Cardiac muscle cell (in vitro differentiated cells and primary cell): Measurements from ENCODE around the gene KRAS. TPM values are rescaled to one million over a fixed set of nuclear protein-coding genes. Genes with fewer than 3 reads are reported as not detected.
A peak's percentile ranks its signal among the peaks of the same experiment; 100 is the strongest.

Experiments used
- DNase-seq, 2 donors: peaks; one replicate each; pipeline versions ENCODE4 v3.0.0 to v3.0.0-alpha.2; 2010 to 2017; ENCODE audit warnings: low read depth in 1 of 2, low spot score in 1 of 2
- H3K27ac ChIP-seq: fragments of 200-600 bp; sonication (generic); 2 replicates; pipeline ENCODE4 v1.5.1; 2016
- H3K27me3 ChIP-seq: fragments of 200-600 bp; sonication (generic); 2 replicates; pipeline ENCODE4 v1.6.0; 2016; ENCODE audit warnings: control low read depth
- H3K36me3 ChIP-seq: fragments of 200-600 bp; sonication (generic); 2 replicates; pipeline ENCODE4 v1.5.1; 2016; ENCODE audit warnings: control low read depth
- H3K4me1 ChIP-seq: fragments of 200-600 bp; sonication (generic); 2 replicates; pipeline ENCODE4 v1.8.1; 2017; ENCODE audit warnings: low read depth, mild to moderate bottlenecking, mixed run types
- H3K4me3 ChIP-seq: fragments of 200-600 bp; sonication (generic); 2 replicates; pipeline ENCODE4 v1.5.1; 2016; ENCODE audit warnings: mild to moderate bottlenecking
- H3K9me3 ChIP-seq: fragments of 200-600 bp; sonication (generic); 2 replicates; pipeline ENCODE4 v1.5.1; 2017; ENCODE audit warnings: low read depth, mild to moderate bottlenecking, control low read depth
- polyA plus RNA-seq: library from polyadenylated mRNA; unstranded; fragments of >200 nt; fragmentation: Nextera tagmentation; extraction: Ambion mirVana; gene quantifications from 2 replicates; pipeline ENCODE4 v1.2.1, GENCODE V29; 2016
- total RNA-seq: library from RNA; depleted of rRNA; stranded (reverse); fragments of >200 nt; gene quantifications from 2 replicates; pipeline ENCODE4 v1.2.3, GENCODE V29; 2016
- TF ChIP-seq, protein P1 (sequence below): IDR thresholded peaks from 2 replicates; pipeline ENCODE4 v1.5.1; 2012; ENCODE audit warnings: low read depth, mild to moderate bottlenecking, low read length

Gene KRAS
- total and polyA plus RNA-seq, 2 experiments from 2014 or later, result 13.9 to 30.4 TPM

DNA sequence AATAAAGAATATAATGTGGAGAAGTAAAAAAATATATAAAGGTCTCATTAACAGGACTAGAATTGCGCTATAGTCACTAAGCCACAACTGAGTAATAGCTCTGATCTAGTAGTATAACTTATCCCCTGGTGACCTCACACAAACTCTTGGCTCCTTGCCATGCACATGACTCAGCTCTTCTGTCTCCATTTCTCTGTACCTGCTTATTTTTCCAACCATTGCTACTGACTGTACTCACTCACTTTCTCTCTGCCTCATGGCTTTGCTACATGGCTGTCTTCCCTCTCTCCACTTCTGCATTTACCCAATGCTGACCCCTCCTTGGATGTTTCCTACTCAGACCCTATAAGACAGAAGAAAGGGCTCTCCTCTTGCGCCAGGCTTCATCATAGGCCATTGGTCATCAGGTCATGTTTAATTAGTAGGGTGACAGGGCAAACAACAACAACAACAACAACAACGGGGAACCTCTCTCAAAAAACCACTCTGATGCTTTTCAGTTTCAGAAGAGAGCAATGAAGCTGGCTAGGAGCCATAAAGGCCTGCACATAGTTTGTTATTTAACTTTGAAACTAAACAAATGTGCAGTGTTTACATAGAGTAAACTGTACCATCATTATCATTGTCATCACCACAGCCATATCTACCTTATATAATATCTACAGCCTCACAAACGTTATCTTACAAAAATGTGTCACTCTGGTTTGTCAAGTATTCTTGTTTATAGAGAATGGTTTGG is 25.6 kb upstream of the KRAS start:
- Histone ChIP-seq H3K27me3 (no peaks in the 10 kb centered on the region), H3K36me3 (no peaks in the 10 kb centered on the region), H3K27ac (no peak overlapping the region), H3K4me3 (no peak overlapping the region), H3K4me1 (no peaks in the 10 kb centered on the region), H3K9me3 (no peaks in the 10 kb centered on the region)
- TF ChIP-seq, protein P1, sequence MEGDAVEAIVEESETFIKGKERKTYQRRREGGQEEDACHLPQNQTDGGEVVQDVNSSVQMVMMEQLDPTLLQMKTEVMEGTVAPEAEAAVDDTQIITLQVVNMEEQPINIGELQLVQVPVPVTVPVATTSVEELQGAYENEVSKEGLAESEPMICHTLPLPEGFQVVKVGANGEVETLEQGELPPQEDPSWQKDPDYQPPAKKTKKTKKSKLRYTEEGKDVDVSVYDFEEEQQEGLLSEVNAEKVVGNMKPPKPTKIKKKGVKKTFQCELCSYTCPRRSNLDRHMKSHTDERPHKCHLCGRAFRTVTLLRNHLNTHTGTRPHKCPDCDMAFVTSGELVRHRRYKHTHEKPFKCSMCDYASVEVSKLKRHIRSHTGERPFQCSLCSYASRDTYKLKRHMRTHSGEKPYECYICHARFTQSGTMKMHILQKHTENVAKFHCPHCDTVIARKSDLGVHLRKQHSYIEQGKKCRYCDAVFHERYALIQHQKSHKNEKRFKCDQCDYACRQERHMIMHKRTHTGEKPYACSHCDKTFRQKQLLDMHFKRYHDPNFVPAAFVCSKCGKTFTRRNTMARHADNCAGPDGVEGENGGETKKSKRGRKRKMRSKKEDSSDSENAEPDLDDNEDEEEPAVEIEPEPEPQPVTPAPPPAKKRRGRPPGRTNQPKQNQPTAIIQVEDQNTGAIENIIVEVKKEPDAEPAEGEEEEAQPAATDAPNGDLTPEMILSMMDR, result no peak
- DNase-seq, result peak in 1 of 2 donors; percentile 87

DNA sequence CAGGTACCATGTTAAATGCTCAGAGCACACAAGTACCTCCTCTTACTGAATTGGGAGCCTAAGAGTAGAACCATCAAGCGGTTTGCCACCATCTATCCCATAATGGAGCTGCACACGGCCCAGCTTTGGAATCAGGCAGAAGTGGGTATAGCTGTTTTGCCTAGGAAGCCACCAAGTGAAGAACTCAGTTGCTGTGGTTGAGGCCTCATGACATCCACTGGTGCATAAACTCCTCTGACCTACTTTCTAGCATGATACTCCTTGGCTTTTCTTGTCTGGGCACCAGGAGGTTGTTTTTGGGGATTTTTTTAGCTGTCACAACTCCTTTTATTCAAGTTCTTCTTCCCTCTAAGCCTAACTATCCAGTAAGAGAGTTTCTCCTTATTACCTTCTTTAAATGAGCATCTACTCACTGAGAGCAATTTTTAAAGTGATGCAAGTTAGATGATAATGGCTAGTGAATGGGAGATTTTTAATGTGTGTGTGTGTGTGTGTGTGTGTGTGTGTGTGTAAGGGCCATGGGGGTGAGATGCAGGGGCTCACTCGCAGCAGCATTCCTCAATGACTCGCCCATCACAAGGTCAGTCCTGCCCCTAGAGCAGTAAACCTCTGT is 20.9 kb upstream of the KRAS start:
- Histone ChIP-seq H3K27me3 (no peaks in the 10 kb centered on the region), H3K36me3 (no peaks in the 10 kb centered on the region), H3K4me3 (no peak overlapping the region), H3K4me1 (no peaks in the 10 kb centered on the region), H3K27ac (no peak overlapping the region), H3K9me3 (no peaks in the 10 kb centered on the region)
- TF ChIP-seq, protein P1, result no peak
- DNase-seq, result no peak

DNA sequence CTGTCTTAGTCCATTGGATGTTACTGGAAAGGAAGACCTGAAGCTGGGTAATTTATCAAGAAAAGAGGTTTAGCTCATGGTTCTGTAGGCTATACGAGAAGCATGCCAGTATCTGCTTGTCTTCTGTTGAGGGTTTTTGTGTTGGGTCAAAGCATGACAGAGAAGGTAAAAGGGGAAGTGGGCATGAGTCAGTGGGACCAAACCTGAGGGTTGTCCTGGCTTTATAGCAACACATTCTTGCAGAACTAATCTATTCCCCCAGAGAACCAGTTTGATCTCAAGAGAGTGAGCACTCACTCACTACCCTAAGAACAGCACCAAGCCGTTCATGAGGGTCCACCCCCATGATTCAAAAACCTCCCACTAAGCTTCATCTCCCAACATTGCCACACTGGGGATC is 19.0 kb upstream of the KRAS start:
- H3K4me1 ChIP-seq, result no peaks in the 10 kb centered on the region
- no peaks in the 10 kb centered on the region for H3K27me3 ChIP-seq
- no peaks in the 10 kb centered on the region for H3K36me3 ChIP-seq
- no peak overlapping the region for H3K4me3 ChIP-seq
- no peak for DNase-seq
- H3K9me3 ChIP-seq, result no peaks in the 10 kb centered on the region
- TF ChIP-seq, protein P1, result no peak
- no peak overlapping the region for H3K27ac ChIP-seq

DNA sequence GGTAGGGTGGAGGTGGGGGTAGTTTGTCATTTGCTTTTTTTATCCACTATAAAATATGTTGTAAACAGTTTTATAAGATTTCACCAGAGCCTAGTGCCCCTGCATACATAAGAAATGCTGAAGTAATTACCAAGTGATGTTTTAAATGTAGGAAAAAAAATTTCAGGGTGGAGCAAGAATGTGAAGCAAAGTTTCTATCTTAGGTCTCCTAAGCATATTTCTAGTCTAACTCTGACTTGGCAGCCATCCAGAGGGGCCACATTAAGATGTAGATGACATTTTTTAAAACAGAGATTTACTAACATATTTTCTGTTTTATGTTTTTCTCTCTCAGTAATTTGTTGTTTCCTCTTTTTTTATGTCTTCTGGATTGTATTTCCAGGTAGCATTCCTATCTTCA is 15.8 kb upstream of the KRAS start:
- no peak overlapping the region for H3K27ac ChIP-seq
- H3K9me3 ChIP-seq, result no peaks in the 10 kb centered on the region
- TF ChIP-seq, protein P1, result no peak
- H3K36me3 ChIP-seq, result no peaks in the 10 kb centered on the region
- H3K4me3 ChIP-seq, result no peak overlapping the region
- no peaks in the 10 kb centered on the region for H3K4me1 ChIP-seq
- no peaks in the 10 kb centered on the region for H3K27me3 ChIP-seq
- peak; percentile 11 to 20 for DNase-seq

DNA sequence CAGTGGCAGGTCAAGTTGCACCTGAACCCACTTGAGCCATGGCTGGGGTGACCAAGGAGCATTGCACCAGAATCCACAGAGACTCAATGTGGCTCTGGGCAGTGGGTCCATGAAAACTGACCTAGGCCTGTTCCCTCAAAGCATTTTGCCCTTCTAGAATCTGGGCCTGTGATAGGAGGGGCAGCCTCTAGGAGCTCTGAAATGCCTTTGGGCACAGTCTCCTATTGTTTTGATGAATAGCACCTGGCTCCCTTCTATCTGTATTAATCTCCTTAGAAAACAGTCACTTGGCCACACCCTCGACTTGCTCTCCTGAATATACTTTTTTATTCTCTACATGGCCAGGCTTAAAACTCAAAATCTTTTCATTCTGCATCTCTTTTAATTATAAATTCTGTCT is 14.1 kb upstream of the KRAS start:
- H3K27ac ChIP-seq, result no peak overlapping the region
- H3K4me1 ChIP-seq, result no peaks in the 10 kb centered on the region
- no peaks in the 10 kb centered on the region for H3K36me3 ChIP-seq
- H3K9me3 ChIP-seq, result no peaks in the 10 kb centered on the region
- TF ChIP-seq, protein P1, result no peak
- no peak for DNase-seq
- H3K4me3 ChIP-seq, result no peak overlapping the region
- H3K27me3 ChIP-seq, result no peaks in the 10 kb centered on the region
